Thoracic aorta (tissue), 2 donors: Measurements from ENCODE around the gene KCNQ2. TPM values are rescaled to one million over a fixed set of nuclear protein-coding genes. Genes with fewer than 3 reads are reported as not detected.

Source experiments
- ATAC-seq: fragments of 150-250 bp; one replicate; pipeline ENCODE4 v1.8.0; 2017; ENCODE audit warnings: low read depth; ENCODE audit not compliant: insufficient number of reproducible peaks, low FRiP score
- DNase-seq: peaks from one replicate; pipeline ENCODE4 v3.0.0-alpha.2; 2020; ENCODE audit warnings: low spot score
- H3K27ac ChIP-seq, 2 donors: fragments of 200-600 bp; sonication (generic); 1 replicate in 1 of 2; 2 replicates in 1 of 2; pipeline ENCODE4 v1.5.1; 2016; ENCODE audit warnings: mild to moderate bottlenecking in 2 of 2, moderate library complexity in 2 of 2
- H3K27me3 ChIP-seq: fragments of 200-600 bp; sonication (generic); replicated peaks from 2 replicates; pipeline ENCODE4 v1.6.0; 2016; ENCODE audit warnings: mild to moderate bottlenecking; ENCODE audit not compliant: insufficient read depth
- H3K36me3 ChIP-seq: fragments of 200-600 bp; sonication (generic); one replicate; pipeline ENCODE4 v1.5.1; 2016
- H3K4me1 ChIP-seq, 2 donors: fragments of 200-600 bp; sonication (generic); 1 replicate in 1 of 2; 2 replicates in 1 of 2; pipeline versions ENCODE4 v1.5.1 to v1.6.0; 2016; ENCODE audit warnings: low read depth in 2 of 2, mild to moderate bottlenecking in 1 of 2; ENCODE audit not compliant: control insufficient read depth in 1 of 2
- H3K4me3 ChIP-seq: fragments of 200-600 bp; sonication (generic); 2 replicates; pipeline ENCODE4 v1.5.1; 2016; ENCODE audit warnings: mild to moderate bottlenecking
- H3K9me3 ChIP-seq: fragments of 200-600 bp; sonication (generic); 2 replicates; pipeline ENCODE4 v1.5.1; 2016
- CTCF ChIP-seq: fragments of 200-600 bp; sonication (generic); IDR thresholded peaks from one replicate; pipeline ENCODE4 v1.5.1; 2019; ENCODE audit warnings: antibody characterized with exemption
- total RNA-seq, 2 donors: library from RNA; depleted of rRNA; stranded (reverse); fragments of >200 nt; gene quantifications; one replicate each; pipeline versions ENCODE4 v1.1.0 to v1.2.3, GENCODE V29; 2016

KCNQ2 gene
- total RNA-seq, 2 donors from 2014 or later = not detected

DNA sequence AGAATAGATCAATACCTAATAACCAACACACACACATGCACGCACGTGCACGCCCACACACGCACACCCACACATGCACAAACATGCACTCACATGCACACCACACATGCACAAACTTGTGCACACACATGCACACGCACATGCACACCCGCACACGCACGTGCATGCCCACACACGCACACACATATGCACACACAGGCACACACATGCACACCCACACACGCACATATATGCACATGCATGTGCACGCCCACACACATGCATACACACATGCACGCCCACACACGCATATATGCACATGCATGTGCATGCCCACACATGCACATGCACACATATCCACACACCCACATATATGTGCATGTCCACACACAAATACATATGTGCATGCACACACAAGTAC, 85.1 kb downstream of the KCNQ2 start:
- Histone ChIP-seq H3K4me1 (no peaks in the 10 kb centered on the region), H3K4me3 (no peak overlapping the region), H3K27ac (no peak overlapping the region), H3K9me3 (peaks cover 11% of the 10 kb centered on the region), H3K36me3 (no peaks in the 10 kb centered on the region), H3K27me3 (no peaks in the 10 kb centered on the region)
- DNase-seq (no peak), ATAC-seq (no peak)
- no peak for TF ChIP-seq CTCF

DNA sequence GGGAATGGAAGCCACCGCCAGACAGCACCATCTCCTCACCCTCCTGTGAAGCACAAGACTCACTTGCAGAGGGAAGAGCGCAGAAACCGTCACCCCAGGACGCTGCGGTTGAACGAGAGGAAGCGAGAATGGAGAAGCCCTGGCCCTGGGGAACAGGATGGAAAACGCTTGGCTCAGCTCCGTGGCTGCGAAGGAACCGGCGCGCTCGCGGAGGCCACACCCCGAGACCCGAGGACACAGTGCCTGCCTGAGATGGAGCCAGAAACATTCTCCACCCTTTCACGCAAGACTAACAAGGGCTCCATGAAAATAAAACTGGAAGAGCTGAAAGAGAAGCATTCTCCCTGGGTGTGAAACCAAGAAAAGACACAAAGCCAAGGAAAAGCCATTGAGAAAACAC, 86.0 kb downstream of the KCNQ2 start:
- no peaks in the 10 kb centered on the region for H3K27me3 ChIP-seq
- no peaks in the 10 kb centered on the region for H3K36me3 ChIP-seq
- H3K4me1 ChIP-seq = no peaks in the 10 kb centered on the region
- no peak for TF ChIP-seq CTCF
- DNase-seq (no peak), ATAC-seq (no peak)
- H3K27ac ChIP-seq = no peak overlapping the region
- peaks cover 10% of the 10 kb centered on the region for H3K9me3 ChIP-seq
- H3K4me3 ChIP-seq = no peak overlapping the region

GRCh38 chr20:63385819-63386218, 86.6 kb downstream of the KCNQ2 start:
- H3K9me3 ChIP-seq = peaks cover 7% of the 10 kb centered on the region
- ATAC-seq (no peak), DNase-seq (no peak)
- H3K4me1 ChIP-seq = no peaks in the 10 kb centered on the region
- no peak overlapping the region for H3K27ac ChIP-seq
- H3K27me3 ChIP-seq = no peaks in the 10 kb centered on the region
- H3K36me3 ChIP-seq = no peaks in the 10 kb centered on the region
- TF ChIP-seq CTCF = no peak
- H3K4me3 ChIP-seq = no peak overlapping the region

- Histone ChIP-seq H3K27ac (no peak overlapping the region), H3K4me3 (no peak overlapping the region), H3K9me3 (peaks cover 7% of the 10 kb centered on the region), H3K36me3 (no peaks in the 10 kb centered on the region), H3K27me3 (no peaks in the 10 kb centered on the region), H3K4me1 (no peaks in the 10 kb centered on the region)
- DNase-seq (no peak), ATAC-seq (no peak)
- TF ChIP-seq CTCF = no peak
Measured at GRCh38 chr20:63384336-63384735, 88.1 kb downstream of the KCNQ2 start.

DNA sequence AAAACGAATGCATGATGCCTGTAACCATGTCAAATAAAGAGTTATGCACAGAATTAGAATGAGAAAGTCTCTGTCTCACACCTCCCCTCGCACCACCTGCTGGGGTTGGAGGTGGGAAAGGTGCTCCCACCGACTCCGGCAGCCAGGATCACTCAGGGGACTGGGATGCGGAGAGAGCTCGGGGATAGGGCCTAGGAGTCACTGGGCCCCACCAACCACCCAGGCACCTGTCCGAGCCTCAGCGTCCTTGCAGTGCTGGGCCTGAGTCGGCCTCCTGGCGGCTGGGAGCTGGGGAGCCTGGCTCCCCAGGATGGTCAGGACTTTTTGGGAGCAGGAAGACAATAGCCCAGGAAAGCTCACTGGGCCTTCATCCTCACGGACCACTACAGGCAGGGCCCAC, 88.9 kb downstream of the KCNQ2 start:
- Histone ChIP-seq H3K4me3 (no peak overlapping the region), H3K4me1 (no peaks in the 10 kb centered on the region), H3K27ac (no peak overlapping the region), H3K36me3 (no peaks in the 10 kb centered on the region), H3K9me3 (peaks cover 7% of the 10 kb centered on the region), H3K27me3 (no peaks in the 10 kb centered on the region)
- no peak for ATAC-seq
- DNase-seq = no peak
- TF ChIP-seq CTCF = no peak
